K562 (cell line): ENCODE data around the gene RANBP3. TPM values are rescaled to one million over a fixed set of nuclear protein-coding genes. Genes with fewer than 3 reads are reported as not detected.
A peak's percentile ranks its signal among the peaks of the same experiment; 100 is the strongest.

Experiments
- ARNT ChIP-seq, 2 experiments: fragments of 450-650 bp; IDR thresholded peaks; 2 replicates each; pipeline ENCODE4 v1.6.1; 2016; ENCODE audit warnings: mild to moderate bottlenecking in 1 of 2
- ATF1 ChIP-seq, 2 experiments: fragments of 450-650 bp in 1 of 2; IDR thresholded peaks; 2 replicates each; pipeline ENCODE4 v1.6.1; 2016; ENCODE audit warnings: missing compliant biosample characterization in 1 of 2, missing genetic modification characterization in 1 of 2
- BHLHE40 ChIP-seq: IDR thresholded peaks from 2 replicates; pipeline ENCODE4 v1.6.1; 2011; ENCODE audit warnings: low read length, improper control_type of control experiment
- CREM ChIP-seq: IDR thresholded peaks from 2 replicates; pipeline ENCODE4 v1.6.1; 2014; ENCODE audit warnings: antibody characterized with exemption, low read depth
- ELF4 ChIP-seq: fragments of 450-650 bp; formaldehyde crosslinking; IDR thresholded peaks from 2 replicates; pipeline ENCODE4 v1.4.0; 2022; ENCODE audit warnings: missing genetic modification characterization
- GABPB2 ChIP-seq: fragments of 250-450 bp; sonication (Bioruptor Pico); conservative IDR thresholded peaks from 2 replicates; pipeline ENCODE4 v1.5.1; 2021; ENCODE audit warnings: mild to moderate bottlenecking
- HDAC2 ChIP-seq: fragments of 450-650 bp; IDR thresholded peaks from 2 replicates; pipeline ENCODE4 v1.6.1; 2016; ENCODE audit warnings: mild to moderate bottlenecking
- HMG20B ChIP-seq: fragments of 250-450 bp; sonication (Bioruptor Pico); IDR thresholded peaks from 2 replicates; pipeline ENCODE4 v1.5.0; 2021; ENCODE audit warnings: mild to moderate bottlenecking
- JUNB ChIP-seq: fragments of 450-650 bp; formaldehyde crosslinking; conservative IDR thresholded peaks from 2 replicates; pipeline ENCODE4 v1.4.0; 2020; ENCODE audit warnings: mild to moderate bottlenecking
- PHF21A ChIP-seq: fragments of 450-650 bp; IDR thresholded peaks from 2 replicates; pipeline ENCODE4 v1.6.1; 2017; ENCODE audit warnings: low read depth, borderline replicate concordance
- SMARCA4 ChIP-seq: fragments of 450-650 bp; IDR thresholded peaks from 2 replicates; pipeline ENCODE4 v1.6.1; 2016
- SMARCE1 ChIP-seq: fragments of 450-650 bp; IDR thresholded peaks from 2 replicates; pipeline ENCODE4 v1.7.1; 2016; ENCODE audit warnings: mild to moderate bottlenecking
- SRSF1 ChIP-seq: fragments of 200-400 bp; formaldehyde crosslinking; IDR thresholded peaks from 2 replicates; pipeline ENCODE4 v1.6.1; 2017; ENCODE audit warnings: mild to moderate bottlenecking, low read depth, low read length, moderate library complexity
- TEAD1 ChIP-seq, 2 experiments: fragments of 450-650 bp in 1 of 2; sonication (generic) in 1 of 2; formaldehyde crosslinking; IDR thresholded peaks; 2 replicates each; pipeline versions ENCODE4 v1.4.0 to v1.8.0; 2020 to 2022; ENCODE audit warnings: mild to moderate bottlenecking in 2 of 2, missing genetic modification reagents in 1 of 2
- VEZF1 ChIP-seq: fragments of 200-800 bp; sonication (Bioruptor generic); IDR thresholded peaks from 2 replicates; pipeline ENCODE4 v1.6.1; 2017; ENCODE audit warnings: missing genetic modification characterization, missing compliant biosample characterization
- ZBTB7A ChIP-seq: IDR thresholded peaks from 2 replicates; pipeline ENCODE4 v1.6.1; 2011; ENCODE audit warnings: low read depth, mild to moderate bottlenecking, low read length, moderate library complexity, borderline replicate concordance; ENCODE audit not compliant: control insufficient read depth
- ZKSCAN1 ChIP-seq: fragments of 150-350 bp; IDR thresholded peaks from 2 replicates; pipeline ENCODE4 v1.6.1; 2016; ENCODE audit warnings: low read depth, low read length
- ZNF165 ChIP-seq: fragments of 250-450 bp; sonication (Bioruptor Pico); IDR thresholded peaks from 2 replicates; pipeline ENCODE4 v1.4.0; 2020; ENCODE audit warnings: borderline replicate concordance
- ZNF431 ChIP-seq: sonication (generic); formaldehyde crosslinking; IDR thresholded peaks from 2 replicates; pipeline ENCODE4 v1.8.0; 2022; ENCODE audit warnings: mild to moderate bottlenecking, missing genetic modification reagents
- ZNF507 ChIP-seq: conservative IDR thresholded peaks from 2 replicates; pipeline ENCODE4 v1.6.1; 2017; ENCODE audit warnings: missing genetic modification characterization, missing compliant biosample characterization
- ZNF584 ChIP-seq: fragments of 200-800 bp; sonication (Bioruptor generic); IDR thresholded peaks from 2 replicates; pipeline ENCODE4 v1.6.1; 2016; ENCODE audit warnings: low read depth, mild to moderate bottlenecking, missing genetic modification characterization, missing compliant biosample characterization
- polyA plus RNA-seq, 8 experiments: library from polyadenylated mRNA; depleted of rRNA in 4 of 8; stranded (reverse) in 5 of 8; unstranded in 3 of 8; fragments of >200 nt; fragmentation: Nextera tagmentation in 2 of 8; fragmentation: Illumina TruSeq in 1 of 8; extraction: Ambion mirVana in 2 of 8; extraction: Trizol in 1 of 8; gene quantifications; 2 replicates each; pipeline versions ENCODE4 v1.2.1 to v1.2.3, GENCODE V29; 2011 to 2014; ENCODE audit warnings: inconsistent platforms in 1 of 8, missing spikeins in 1 of 8
- total RNA-seq, 7 experiments: library from RNA; depleted of rRNA in 6 of 7; stranded (reverse); fragments of >200 nt in 6 of 7; fragmentation: Illumina TruSeq in 2 of 7; extraction: Trizol in 2 of 7; gene quantifications; 2 replicates each; pipeline versions ENCODE4 v1.2.1 to v1.2.3, GENCODE V29; 2011 to 2021; ENCODE audit warnings: low replicate concordance in 1 of 7
- TF ChIP-seq, protein P1 (sequence below): sonication (generic); formaldehyde crosslinking; IDR thresholded peaks from 2 replicates; pipeline ENCODE4 v1.8.0; 2022; ENCODE audit warnings: mild to moderate bottlenecking, missing genetic modification reagents
- TF ChIP-seq, protein P2 (sequence below), 2 experiments: fragments of 450-650 bp in 1 of 2; sonication (generic) in 1 of 2; formaldehyde crosslinking in 1 of 2; IDR thresholded peaks in 1 of 2; conservative IDR thresholded peaks in 1 of 2; 2 replicates each; pipeline versions ENCODE4 v1.6.1 to v1.8.1; 2016 to 2023; ENCODE audit warnings: mild to moderate bottlenecking in 2 of 2, moderate library complexity in 2 of 2, inconsistent platforms in 1 of 2, missing genetic modification reagents in 1 of 2
- TF ChIP-seq, protein P3 (sequence below): fragments of 450-650 bp; formaldehyde crosslinking; IDR thresholded peaks from 2 replicates; pipeline ENCODE4 v1.4.0; 2020; ENCODE audit warnings: mild to moderate bottlenecking, moderate library complexity

RANBP3 gene
- total and polyA plus RNA-seq, 9 of the 15 experiments (the other 6 are each of a cell fraction or from before 2014, with no cell fraction given) = 0.90 to 95.1 (median 63.2) TPM

DNA sequence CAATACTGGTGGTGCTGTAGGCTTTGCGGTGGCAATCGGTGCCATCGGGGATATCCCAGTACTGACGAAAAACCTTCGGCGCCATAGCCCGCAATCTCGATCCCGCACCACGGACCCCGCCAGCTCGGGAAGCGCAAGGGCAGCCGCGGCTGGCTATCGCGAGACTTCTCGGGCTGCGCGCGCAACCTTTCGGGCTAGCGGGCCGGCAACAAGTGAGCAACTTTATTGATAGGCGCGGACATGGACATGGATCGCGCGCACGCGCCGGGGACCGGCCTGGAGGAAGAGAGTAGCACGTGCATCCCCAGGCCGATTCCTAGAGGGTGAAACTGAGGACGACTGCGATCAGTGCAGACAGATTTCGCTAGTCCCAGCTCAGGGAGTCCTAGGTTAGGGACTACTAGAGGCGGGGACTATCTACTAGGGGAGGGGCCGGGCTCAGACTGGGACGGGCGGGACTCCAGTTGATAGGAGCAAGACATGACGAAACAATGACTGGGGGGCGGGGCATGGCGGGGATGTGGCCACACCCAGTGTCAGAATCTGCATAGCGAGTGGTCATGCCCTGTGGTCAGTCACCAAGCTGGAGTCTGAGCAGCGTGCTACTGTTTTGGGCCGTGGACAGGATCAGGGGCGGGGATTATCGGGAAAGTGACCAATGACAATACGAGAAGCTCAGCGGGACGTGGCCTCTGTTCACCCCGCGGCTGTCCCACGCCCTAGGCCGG, 74.2 kb downstream of the RANBP3 start, which contains the start of gene NDUFA11 (continued):
- TF ChIP-seq ZNF165 (CRISPR knock-in tag) (no peak), VEZF1 (CRISPR knock-in tag) (peak; percentile 68; the same call in 1 of the 2 replicates), ZNF507 (tag) (no peak), ARNT (IDR thresholded peaks at IDR 0.05) (peak; percentile 21 to 22; a peak in 2 of 4 replicates), SMARCA4 (no peak), BHLHE40 (peak; percentile 96), ZKSCAN1 (peak; percentile 97), GABPB2 (CRISPR knock-in tag) (no peak), PHF21A (no peak), ZNF431 (CRISPR knock-in tag) (no peak), HDAC2 (peak; percentile 88; the same call in 1 of the 2 replicates), JUNB (CRISPR knock-in tag) (no peak), CREM (peak; percentile 70), SMARCE1 (no peak), ZNF584 (no peak), ZBTB7A (no peak), HMG20B (no peak), TEAD1 (CRISPR knock-in tag; IDR thresholded peaks at IDR 0.05) (peak; percentile 15 to 88; a peak in 2 of 4 replicates), ATF1 (CRISPR knock-in tag; IDR thresholded peaks at IDR 0.05) (no peak), ATF1 (tag; IDR thresholded peaks at IDR 0.05) (peak; percentile 90), ELF4 (CRISPR knock-in tag) (peak; percentile 80; the same call in 1 of the 2 replicates), SRSF1 (no peak)
- TF ChIP-seq, protein P1, sequence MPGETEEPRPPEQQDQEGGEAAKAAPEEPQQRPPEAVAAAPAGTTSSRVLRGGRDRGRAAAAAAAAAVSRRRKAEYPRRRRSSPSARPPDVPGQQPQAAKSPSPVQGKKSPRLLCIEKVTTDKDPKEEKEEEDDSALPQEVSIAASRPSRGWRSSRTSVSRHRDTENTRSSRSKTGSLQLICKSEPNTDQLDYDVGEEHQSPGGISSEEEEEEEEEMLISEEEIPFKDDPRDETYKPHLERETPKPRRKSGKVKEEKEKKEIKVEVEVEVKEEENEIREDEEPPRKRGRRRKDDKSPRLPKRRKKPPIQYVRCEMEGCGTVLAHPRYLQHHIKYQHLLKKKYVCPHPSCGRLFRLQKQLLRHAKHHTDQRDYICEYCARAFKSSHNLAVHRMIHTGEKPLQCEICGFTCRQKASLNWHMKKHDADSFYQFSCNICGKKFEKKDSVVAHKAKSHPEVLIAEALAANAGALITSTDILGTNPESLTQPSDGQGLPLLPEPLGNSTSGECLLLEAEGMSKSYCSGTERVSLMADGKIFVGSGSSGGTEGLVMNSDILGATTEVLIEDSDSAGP (CRISPR knock-in tag) = peak; percentile 30; the same call in 1 of the 2 replicates
- TF ChIP-seq, protein P2, sequence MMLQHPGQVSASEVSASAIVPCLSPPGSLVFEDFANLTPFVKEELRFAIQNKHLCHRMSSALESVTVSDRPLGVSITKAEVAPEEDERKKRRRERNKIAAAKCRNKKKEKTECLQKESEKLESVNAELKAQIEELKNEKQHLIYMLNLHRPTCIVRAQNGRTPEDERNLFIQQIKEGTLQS (IDR thresholded peaks at IDR 0.05) = peak; percentile 92
- TF ChIP-seq, protein P2 (CRISPR knock-in tag; conservative IDR thresholded peaks at IDR 0.05) = peak; percentile 80; the same call in 1 of the 2 replicates
- TF ChIP-seq, protein P3, sequence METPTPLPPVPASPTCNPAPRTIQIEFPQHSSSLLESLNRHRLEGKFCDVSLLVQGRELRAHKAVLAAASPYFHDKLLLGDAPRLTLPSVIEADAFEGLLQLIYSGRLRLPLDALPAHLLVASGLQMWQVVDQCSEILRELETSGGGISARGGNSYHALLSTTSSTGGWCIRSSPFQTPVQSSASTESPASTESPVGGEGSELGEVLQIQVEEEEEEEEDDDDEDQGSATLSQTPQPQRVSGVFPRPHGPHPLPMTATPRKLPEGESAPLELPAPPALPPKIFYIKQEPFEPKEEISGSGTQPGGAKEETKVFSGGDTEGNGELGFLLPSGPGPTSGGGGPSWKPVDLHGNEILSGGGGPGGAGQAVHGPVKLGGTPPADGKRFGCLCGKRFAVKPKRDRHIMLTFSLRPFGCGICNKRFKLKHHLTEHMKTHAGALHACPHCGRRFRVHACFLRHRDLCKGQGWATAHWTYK (CRISPR knock-in tag) = 0 out of 2 replicates have a peak, but pooled peaks have one; percentile 66
